H1 (cell line): ENCODE results near the gene TMEM212. TPM values are rescaled to one million over a fixed set of nuclear protein-coding genes. Genes with fewer than 3 reads are reported as not detected.

ENCODE experiments used
- CTCF ChIA-PET: fragments of 300-600 bp; sonication (Branson Sonifier 250); formaldehyde crosslinking; loops from one replicate; lab custom pipeline; 2021; ENCODE audit not compliant: partially characterized antibody; lab: Charles Lee
- POLR2A ChIA-PET: fragments of 300-600 bp; sonication (Branson Sonifier 250); formaldehyde crosslinking; loops from one replicate; lab custom pipeline; 2021; ENCODE audit warnings: inconsistent platforms; ENCODE audit not compliant: partially characterized antibody; lab: Charles Lee
- DNase-seq, 2 experiments: peaks; one replicate each; pipeline versions ENCODE4 v3.0.0 to v3.0.0-alpha.2; 2010 to 2022; ENCODE audit warnings: low spot score in 2 of 2, low read depth in 1 of 2, mixed read lengths in 1 of 2
- FAIRE-seq: peaks from 2 replicates; lab custom pipeline; 2011; peaks lifted over from hg19 to GRCh38; lab: Jason Lieb, UNC
- H2AFZ ChIP-seq: 2 replicates; pipeline ENCODE4 v1.8.1; 2012; ENCODE audit warnings: low read length, inconsistent platforms
- H2AK5ac ChIP-seq: 2 replicates; pipeline ENCODE4 v1.6.1; 2013; ENCODE audit warnings: low read depth, low read length
- H2BK120ac ChIP-seq: replicated peaks from 2 replicates; pipeline ENCODE3; 2013; ENCODE audit warnings: low read depth, low read length, inconsistent platforms
- H2BK12ac ChIP-seq: 2 replicates; pipeline ENCODE4 v1.6.1; 2013; ENCODE audit warnings: low read depth, low read length
- H2BK15ac ChIP-seq: 2 replicates; pipeline ENCODE4 v1.6.1; 2013; ENCODE audit warnings: low read length
- H2BK20ac ChIP-seq: 2 replicates; pipeline ENCODE4 v1.6.1; 2013; ENCODE audit warnings: low read length
- H2BK5ac ChIP-seq: 2 replicates; pipeline ENCODE4 v1.6.1; 2013; ENCODE audit warnings: low read depth, low read length
- H3K14ac ChIP-seq: 2 replicates; pipeline ENCODE4 v1.6.1; 2013; ENCODE audit warnings: inconsistent platforms; ENCODE audit not compliant: insufficient read length
- H3K18ac ChIP-seq: 2 replicates; pipeline ENCODE4 v1.6.1; 2013; ENCODE audit warnings: low read length; ENCODE audit errors: extremely low read depth
- H3K23ac ChIP-seq: 2 replicates; pipeline ENCODE4 v1.6.1; 2013; ENCODE audit warnings: inconsistent platforms; ENCODE audit not compliant: insufficient read length
- H3K23me2 ChIP-seq: 2 replicates; pipeline ENCODE4 v1.6.1; 2013; ENCODE audit warnings: low read depth, low read length
- H3K27ac ChIP-seq: 2 replicates; pipeline ENCODE4 v1.6.1; 2011; ENCODE audit warnings: low read depth, low read length, inconsistent platforms
- H3K27me3 ChIP-seq, 4 experiments: replicated peaks in 1 of 4; 1 replicate in 1 of 4; 2 replicates in 3 of 4; pipeline versions ENCODE4 v1.6.1 to v1.8.1; 2011 to 2013; ENCODE audit warnings: low read length in 3 of 4, mild to moderate bottlenecking in 3 of 4, inconsistent platforms in 2 of 4, mixed read lengths in 2 of 4, moderate library complexity in 1 of 4; ENCODE audit not compliant: control insufficient read depth in 3 of 4, insufficient read depth in 3 of 4; ENCODE audit errors: extremely low read depth in 1 of 4
- H3K36me3 ChIP-seq, 4 experiments: 2 replicates each; pipeline versions ENCODE4 v1.6.1 to v1.8.1; 2011 to 2013; ENCODE audit warnings: mild to moderate bottlenecking in 4 of 4, low read length in 3 of 4, moderate library complexity in 2 of 4, control low read depth in 1 of 4, inconsistent platforms in 1 of 4; ENCODE audit not compliant: insufficient read depth in 4 of 4, control insufficient read depth in 2 of 4
- H3K4ac ChIP-seq: replicated peaks from 2 replicates; pipeline ENCODE3; 2013; ENCODE audit warnings: low read length, low read depth, mixed read lengths, inconsistent platforms; ENCODE audit not compliant: insufficient read length
- H3K4me1 ChIP-seq, 4 experiments: replicated peaks in 1 of 4; 1 replicate in 1 of 4; 2 replicates in 3 of 4; pipeline versions ENCODE4 v1.6.1 to v1.8.1; 2011 to 2013; ENCODE audit warnings: low read length in 3 of 4, inconsistent platforms in 2 of 4, mixed read lengths in 1 of 4; ENCODE audit not compliant: insufficient read depth in 4 of 4, control insufficient read depth in 3 of 4
- H3K4me2 ChIP-seq, 2 experiments: 2 replicates each; pipeline versions ENCODE4 v1.6.1 to v1.8.1; 2011 to 2013; ENCODE audit warnings: low read depth in 2 of 2, low read length in 2 of 2, control low read depth in 1 of 2, inconsistent platforms in 1 of 2, mild to moderate bottlenecking in 1 of 2; ENCODE audit not compliant: insufficient read depth in 1 of 2
- H3K4me3 ChIP-seq, 4 experiments: fragments of 200-600, 300-600 bp in 1 of 4; sonication (generic), shearing (Covaris generic), sonication (Bioruptor Twin) in 1 of 4; 2 replicates each; pipeline versions ENCODE4 v1.5.1 to v1.8.1; 2011 to 2016; ENCODE audit warnings: low read length in 4 of 4, low read depth in 3 of 4, control low read depth in 2 of 4, inconsistent platforms in 2 of 4, mild to moderate bottlenecking in 2 of 4, mixed read lengths in 1 of 4, moderate library complexity in 1 of 4; ENCODE audit not compliant: insufficient read depth in 2 of 4; ENCODE audit errors: extremely low read depth in 1 of 4
- H3K56ac ChIP-seq: replicated peaks from 2 replicates; pipeline ENCODE3; 2013; ENCODE audit warnings: low read depth, mild to moderate bottlenecking, mixed read lengths, low read length, inconsistent platforms; ENCODE audit not compliant: insufficient read length
- H3K79me1 ChIP-seq: 2 replicates; pipeline ENCODE4 v1.6.1; 2013; ENCODE audit warnings: low read depth, low read length, control low read depth
- H3K79me2 ChIP-seq, 2 experiments: 2 replicates each; pipeline versions ENCODE4 v1.6.1 to v1.8.1; 2012 to 2013; ENCODE audit warnings: low read length in 2 of 2, mild to moderate bottlenecking in 2 of 2, inconsistent platforms in 1 of 2; ENCODE audit not compliant: insufficient read depth in 2 of 2, control insufficient read depth in 1 of 2
- H3K9ac ChIP-seq, 4 experiments: replicated peaks in 1 of 4; 1 replicate in 1 of 4; 2 replicates in 3 of 4; pipeline versions ENCODE4 v1.6.1 to v1.8.1; 2011 to 2013; ENCODE audit warnings: low read depth in 3 of 4, low read length in 3 of 4, control low read depth in 2 of 4, mild to moderate bottlenecking in 2 of 4, moderate library complexity in 2 of 4, inconsistent platforms in 1 of 4; ENCODE audit errors: extremely low read depth in 1 of 4
- H3K9me3 ChIP-seq, 2 experiments: 2 replicates each; pipeline versions ENCODE4 v1.6.1 to v1.8.1; 2012 to 2013; ENCODE audit warnings: mild to moderate bottlenecking in 2 of 2, moderate library complexity in 2 of 2, control low read depth in 1 of 2, inconsistent platforms in 1 of 2, low read depth in 1 of 2, low read length in 1 of 2, mixed read lengths in 1 of 2; ENCODE audit not compliant: insufficient read depth in 2 of 2
- H4K20me1 ChIP-seq, 2 experiments: replicated peaks in 1 of 2; 2 replicates each; pipeline versions ENCODE3 to v1.8.1; 2011 to 2013; ENCODE audit warnings: inconsistent platforms in 2 of 2, low read length in 2 of 2, mild to moderate bottlenecking in 1 of 2; ENCODE audit not compliant: insufficient read depth in 2 of 2, control insufficient read depth in 1 of 2
- H4K5ac ChIP-seq: 2 replicates; pipeline ENCODE4 v1.6.1; 2013; ENCODE audit warnings: low read length, low read depth, mixed read lengths, inconsistent platforms; ENCODE audit not compliant: insufficient read length
- H4K8ac ChIP-seq: 2 replicates; pipeline ENCODE4 v1.8.0; 2013; ENCODE audit warnings: mild to moderate bottlenecking, moderate library complexity, low read length, inconsistent platforms; ENCODE audit not compliant: insufficient read depth; ENCODE audit errors: extremely low read depth
- H4K91ac ChIP-seq: replicated peaks from 2 replicates; pipeline ENCODE3; 2013; ENCODE audit warnings: low read length, mixed read lengths, inconsistent platforms; ENCODE audit not compliant: insufficient read length
- BCL11A ChIP-seq, 2 experiments: IDR thresholded peaks; one replicate each; pipeline ENCODE4 v1.6.1; 2011; ENCODE audit warnings: low read depth in 2 of 2, low read length in 2 of 2, mild to moderate bottlenecking in 2 of 2
- CEBPB ChIP-seq: IDR thresholded peaks from 2 replicates; pipeline ENCODE4 v1.6.1; 2012; ENCODE audit warnings: low read depth, low read length
- CHD1 ChIP-seq: IDR thresholded peaks from 2 replicates; pipeline ENCODE4 v1.6.1; 2012; ENCODE audit warnings: low read depth, low read length, improper control_type of control experiment
- EP300 ChIP-seq, 2 experiments: IDR thresholded peaks; 1 replicate in 1 of 2; 2 replicates in 1 of 2; pipeline ENCODE4 v1.6.1; 2011 to 2012; ENCODE audit warnings: low read depth in 2 of 2, low read length in 2 of 2, mild to moderate bottlenecking in 2 of 2, borderline replicate concordance in 1 of 2, inconsistent platforms in 1 of 2, moderate library complexity in 1 of 2
- GABPA ChIP-seq: IDR thresholded peaks from 2 replicates; pipeline ENCODE4 v1.6.1; 2011; ENCODE audit warnings: mild to moderate bottlenecking, low read length, moderate library complexity, borderline replicate concordance; ENCODE audit not compliant: insufficient read depth
- RAD21 ChIP-seq, 2 experiments: IDR thresholded peaks in 1 of 2; conservative IDR thresholded peaks in 1 of 2; 2 replicates each; pipeline ENCODE4 v1.6.1; 2011; ENCODE audit warnings: low read depth in 2 of 2, low read length in 2 of 2, improper control_type of control experiment in 1 of 2, inconsistent platforms in 1 of 2, mild to moderate bottlenecking in 1 of 2, moderate library complexity in 1 of 2
- SIN3A ChIP-seq, 2 experiments: IDR thresholded peaks in 1 of 2; conservative IDR thresholded peaks in 1 of 2; 2 replicates each; pipeline ENCODE4 v1.6.1; 2011 to 2012; ENCODE audit warnings: low read length in 2 of 2, improper control_type of control experiment in 1 of 2, low read depth in 1 of 2, mild to moderate bottlenecking in 1 of 2
- SIRT6 ChIP-seq: IDR thresholded peaks from one replicate; pipeline ENCODE4 v1.7.1; 2012; ENCODE audit warnings: low read length, inconsistent platforms
- SP1 ChIP-seq: IDR thresholded peaks from 2 replicates; pipeline ENCODE4 v1.6.1; 2011; ENCODE audit warnings: low read depth, low read length
- TAF1 ChIP-seq: IDR thresholded peaks from 2 replicates; pipeline ENCODE4 v1.6.1; 2011; ENCODE audit warnings: mild to moderate bottlenecking, low read depth, low read length
- YY1 ChIP-seq: IDR thresholded peaks from 2 replicates; pipeline ENCODE4 v1.6.1; 2011; ENCODE audit warnings: low read depth, mild to moderate bottlenecking, low read length
- polyA plus RNA-seq, 7 experiments: library from polyadenylated mRNA; depleted of rRNA in 3 of 7; stranded (reverse) in 5 of 7; unstranded in 2 of 7; fragments of >200 nt in 5 of 7; fragments of 200-250 nt in 2 of 7; gene quantifications; 1 replicate in 5 of 7; 2 replicates in 1 of 7; 4 replicates in 1 of 7; pipeline versions ENCODE4 v1.2.1 to v1.2.3, GENCODE V29; 2011 to 2013; ENCODE audit warnings: missing spikeins in 2 of 7, mixed read lengths in 2 of 7
- total RNA-seq: library from RNA; stranded (reverse); fragmentation: NEBNext Ultra II Directional; extraction: Animal tissue kit (Norgen Biotek cat#: 25700); gene quantifications from 2 replicates; pipeline ENCODE4 v1.2.1, GENCODE V29; 2021
- TF ChIP-seq, protein P1 (sequence below): IDR thresholded peaks from 2 replicates; pipeline ENCODE4 v1.6.1; 2012; ENCODE audit warnings: low read length, inconsistent platforms
- TF ChIP-seq, protein P2 (sequence below): IDR thresholded peaks from 2 replicates; pipeline ENCODE4 v1.6.1; 2012; ENCODE audit warnings: inconsistent platforms

TMEM212 gene
- total and polyA plus RNA-seq, 2 of the 8 experiments (the other 6 are each of a cell fraction or from before 2014, with no cell fraction given): not detected

DNA sequence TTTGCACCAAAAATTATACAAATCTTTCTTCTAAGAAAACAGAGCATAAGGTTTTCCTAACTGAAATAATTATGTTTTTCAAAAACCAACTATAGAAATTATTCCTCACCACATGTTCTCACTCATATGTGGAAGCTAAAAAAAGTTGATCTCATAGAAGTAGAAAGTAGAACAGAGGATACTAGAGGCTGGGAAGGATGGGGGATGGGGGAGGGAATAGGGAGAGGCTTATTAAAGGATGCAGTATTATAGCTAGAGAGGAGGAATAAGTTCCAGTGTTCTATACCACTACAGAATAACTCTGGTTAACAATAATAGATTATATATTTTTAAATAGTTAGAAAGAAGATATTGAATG is 12.7 kb upstream of the TMEM212 start:
- CTCF ChIA-PET: interaction anchor here (0.9 to 3.9 kb wide), 21 partner anchors 9 to 863 kb away, joined by 3 to 25 read pairs (median 5); partner anchors contain the start of gene PLD1
- Histone ChIP-seq H3K4me2 (no peak overlapping the region), H2AK5ac (no peak overlapping the region), H3K23ac (no peak overlapping the region), H3K4ac (no peak overlapping the region), H2BK120ac (no peak overlapping the region), H2BK20ac (no peak overlapping the region), H3K14ac (no peak overlapping the region), H4K5ac (no peak overlapping the region), H3K9ac (no peak overlapping the region), H3K36me3 (no peaks in the 10 kb centered on the region), H3K27me3 (no peaks in the 10 kb centered on the region), H3K23me2 (no peaks in the 10 kb centered on the region), H2BK5ac (no peak overlapping the region), H4K91ac (no peak overlapping the region), H2BK12ac (no peak overlapping the region), H3K4me3 (no peak overlapping the region), H3K9me3 (no peaks in the 10 kb centered on the region), H3K27ac (no peak overlapping the region), H3K56ac (no peak overlapping the region), H2BK15ac (no peak overlapping the region), H3K4me1 (peaks cover 0 to under 1% (median 0%) of the 10 kb centered on the region in 4 experiments; a peak in 3 of 7 replicates), H4K20me1 (no peaks in the 10 kb centered on the region), H2AFZ (no peak overlapping the region; the same call in 1 of the 2 replicates), H3K18ac (no peak overlapping the region), H4K8ac (no peak overlapping the region), H3K79me2 (no peaks in the 10 kb centered on the region), H3K79me1 (no peaks in the 10 kb centered on the region)
- DNase-seq: no peak
- FAIRE-seq: no peak
- POLR2A ChIA-PET: no interaction called here
- TF ChIP-seq SIN3A (conservative IDR thresholded peaks at IDR 0.05 in 1 of 2, IDR thresholded peaks at IDR 0.05 in 1 of 2; ENCODE audit: low read depth in 1 of 2, low read length in 2 of 2) (no peak), TAF1 (no peak), CEBPB (no peak), BCL11A (IDR thresholded peaks at IDR 0.05; ENCODE audit: low read depth in 2 of 2, low read length in 2 of 2) (no peak), YY1 (no peak), RAD21 (IDR thresholded peaks at IDR 0.05 in 1 of 2, conservative IDR thresholded peaks at IDR 0.05 in 1 of 2; ENCODE audit: low read depth in 2 of 2, low read length in 2 of 2) (no peak), CHD1 (no peak), GABPA (no peak), SP1 (no peak), EP300 (IDR thresholded peaks at IDR 0.05; ENCODE audit: borderline replicate concordance in 1 of 2, low read depth in 2 of 2, low read length in 2 of 2) (no peak), SIRT6 (no peak)
- TF ChIP-seq, protein P1, sequence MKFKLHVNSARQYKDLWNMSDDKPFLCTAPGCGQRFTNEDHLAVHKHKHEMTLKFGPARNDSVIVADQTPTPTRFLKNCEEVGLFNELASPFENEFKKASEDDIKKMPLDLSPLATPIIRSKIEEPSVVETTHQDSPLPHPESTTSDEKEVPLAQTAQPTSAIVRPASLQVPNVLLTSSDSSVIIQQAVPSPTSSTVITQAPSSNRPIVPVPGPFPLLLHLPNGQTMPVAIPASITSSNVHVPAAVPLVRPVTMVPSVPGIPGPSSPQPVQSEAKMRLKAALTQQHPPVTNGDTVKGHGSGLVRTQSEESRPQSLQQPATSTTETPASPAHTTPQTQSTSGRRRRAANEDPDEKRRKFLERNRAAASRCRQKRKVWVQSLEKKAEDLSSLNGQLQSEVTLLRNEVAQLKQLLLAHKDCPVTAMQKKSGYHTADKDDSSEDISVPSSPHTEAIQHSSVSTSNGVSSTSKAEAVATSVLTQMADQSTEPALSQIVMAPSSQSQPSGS: no peak
- TF ChIP-seq, protein P2, sequence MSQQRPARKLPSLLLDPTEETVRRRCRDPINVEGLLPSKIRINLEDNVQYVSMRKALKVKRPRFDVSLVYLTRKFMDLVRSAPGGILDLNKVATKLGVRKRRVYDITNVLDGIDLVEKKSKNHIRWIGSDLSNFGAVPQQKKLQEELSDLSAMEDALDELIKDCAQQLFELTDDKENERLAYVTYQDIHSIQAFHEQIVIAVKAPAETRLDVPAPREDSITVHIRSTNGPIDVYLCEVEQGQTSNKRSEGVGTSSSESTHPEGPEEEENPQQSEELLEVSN: no peak
